ENCODE results near the gene SEMA6B. TPM values are rescaled to one million over a fixed set of nuclear protein-coding genes. Genes with fewer than 3 reads are reported as not detected.

SEMA6B gene
- total and polyA plus RNA-seq, 7 experiments from 2014 or later, result 0.22 to 2.4 (median 2.1) TPM; not detected in 2

- H3K27me3 Mint-ChIP-seq, result peaks cover 7 to 32% (median 11%) of the 10 kb centered on the region in 5 donors
- H3K4me3 ChIP-seq (ENCODE audit: low read length), result no peak overlapping the region
- peaks cover 0 to 4% of the 10 kb centered on the region in 2 donors for H3K27me3 ChIP-seq (ENCODE audit: control insufficient read depth in 2 of 2, insufficient read depth in 2 of 2, low read length in 2 of 2)
- H3K4me1 ChIP-seq (ENCODE audit: control insufficient read depth in 2 of 2, insufficient read depth in 2 of 2, low read length in 2 of 2), result no peaks in the 10 kb centered on the region
- no peak overlapping the region for H3K27ac ChIP-seq (ENCODE audit: low read depth, low read length)
- no peak for ATAC-seq
- H3K36me3 Mint-ChIP-seq, result peaks cover 0 to 4% (median 0%) of the 10 kb centered on the region in 5 donors
- no peak for DNase-seq
- no peak overlapping the region for H3K4me3 Mint-ChIP-seq
- ChIA-PET POLR2A (no interaction called here), CTCF (no interaction called here)
- peaks cover 0 to 16% (median 12%) of the 10 kb centered on the region in 7 donors for H3K4me1 Mint-ChIP-seq
- no peak overlapping the region for H3K27ac Mint-ChIP-seq
- no peaks in the 10 kb centered on the region for H3K36me3 ChIP-seq (ENCODE audit: control insufficient read depth in 2 of 3, insufficient read depth in 3 of 3, low read length in 3 of 3)
- H3K9me3 ChIP-seq (ENCODE audit: control insufficient read depth in 2 of 3, low read length in 3 of 3), result peaks cover 0 to 4% (median 0%) of the 10 kb centered on the region in 3 experiments
- intact Hi-C loops (cut with micrococcal nuclease), result no loop called here
- H3K9me3 Mint-ChIP-seq, result peaks cover 0 to 4% (median 0%) of the 10 kb centered on the region in 11 donors
Measured at GRCh38 chr19:4538601-4538954, 20.9 kb downstream of the SEMA6B start.

DNA sequence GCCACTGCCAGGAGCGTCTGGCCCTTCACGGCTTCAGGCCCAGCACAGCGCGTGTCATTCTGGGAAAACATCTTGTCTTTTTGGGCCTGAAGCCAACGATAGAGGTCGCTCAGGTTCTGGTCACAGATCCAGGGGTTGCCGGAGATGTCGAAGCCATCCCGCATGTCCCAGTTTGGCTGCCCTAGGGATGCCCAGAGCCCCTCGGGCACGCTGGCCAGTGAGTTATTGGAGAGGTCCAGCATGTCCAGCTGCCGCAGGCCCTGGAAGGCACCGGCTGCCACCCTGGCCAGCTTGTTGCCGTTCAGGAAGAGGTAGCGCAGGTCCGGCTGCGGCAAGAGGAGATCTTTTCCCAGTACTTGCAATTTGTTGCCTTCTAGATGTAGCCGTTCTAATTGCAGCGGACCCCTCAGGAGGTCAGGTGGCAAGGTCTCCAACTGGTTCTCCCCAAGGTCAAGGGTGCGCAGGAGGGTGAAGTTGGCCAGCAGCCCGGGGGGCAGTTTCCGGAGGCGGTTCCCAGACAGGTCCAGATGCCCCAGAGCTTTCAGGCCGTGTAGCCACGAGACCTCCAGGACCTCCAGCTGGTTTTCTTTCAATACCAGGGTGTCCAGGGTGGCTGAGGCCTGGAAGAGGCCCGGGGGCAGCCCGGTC, 21.4 kb downstream of the SEMA6B start:
- peaks cover 0 to 4% (median 0%) of the 10 kb centered on the region in 5 donors for H3K36me3 Mint-ChIP-seq
- Histone ChIP-seq H3K27me3 (ENCODE audit: control insufficient read depth in 2 of 2, insufficient read depth in 2 of 2, low read length in 2 of 2) (peaks cover 0 to 4% of the 10 kb centered on the region in 2 donors), H3K9me3 (ENCODE audit: control insufficient read depth in 2 of 3, low read length in 3 of 3) (peaks cover 0 to 4% (median 0%) of the 10 kb centered on the region in 3 experiments), H3K36me3 (ENCODE audit: control insufficient read depth in 2 of 3, insufficient read depth in 3 of 3, low read length in 3 of 3) (no peaks in the 10 kb centered on the region), H3K4me3 (ENCODE audit: low read length) (no peak overlapping the region), H3K4me1 (ENCODE audit: control insufficient read depth in 2 of 2, insufficient read depth in 2 of 2, low read length in 2 of 2) (no peaks in the 10 kb centered on the region), H3K27ac (ENCODE audit: low read depth, low read length) (no peak overlapping the region)
- ATAC-seq, result no peak
- ChIA-PET CTCF (no interaction called here), POLR2A (no interaction called here)
- H3K9me3 Mint-ChIP-seq, result peaks cover 0 to 4% (median 0%) of the 10 kb centered on the region in 11 donors
- peaks cover 0 to 16% (median 13%) of the 10 kb centered on the region in 7 donors for H3K4me1 Mint-ChIP-seq
- no peak overlapping the region for H3K4me3 Mint-ChIP-seq
- intact Hi-C loops (cut with micrococcal nuclease), result no loop called here
- no peak overlapping the region for H3K27ac Mint-ChIP-seq
- no peak for DNase-seq
- peaks cover 7 to 36% (median 16%) of the 10 kb centered on the region in 5 donors for H3K27me3 Mint-ChIP-seq

DNA sequence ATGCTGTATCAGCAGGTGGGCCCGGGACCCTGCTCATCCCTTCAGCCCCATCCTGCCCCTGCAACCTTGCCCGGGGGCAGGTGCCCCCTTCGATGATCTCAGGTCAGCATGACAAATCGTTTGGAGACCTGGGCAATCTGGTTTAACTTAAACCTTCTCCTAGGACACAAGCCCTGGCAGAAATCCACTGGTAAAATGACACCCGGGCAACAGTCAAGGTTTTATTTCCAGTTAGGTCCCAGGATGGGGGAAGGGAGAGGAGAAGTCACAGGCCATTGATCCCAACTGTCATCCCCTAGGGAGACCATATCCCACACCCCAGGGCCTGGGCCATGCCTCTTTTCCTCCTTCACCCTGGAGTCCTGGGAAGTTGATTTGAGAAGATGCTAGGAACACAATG, 22.7 kb downstream of the SEMA6B start:
- no peak overlapping the region for H3K4me3 Mint-ChIP-seq
- intact Hi-C loops (cut with micrococcal nuclease), result no loop called here
- POLR2A ChIA-PET, result no interaction called here
- H3K36me3 ChIP-seq (ENCODE audit: control insufficient read depth in 2 of 3, insufficient read depth in 3 of 3, low read length in 3 of 3), result no peaks in the 10 kb centered on the region
- no peak for DNase-seq
- H3K27ac Mint-ChIP-seq, result no peak overlapping the region
- peaks cover 0 to 4% (median 0%) of the 10 kb centered on the region in 3 experiments for H3K9me3 ChIP-seq (ENCODE audit: control insufficient read depth in 2 of 3, low read length in 3 of 3)
- peaks cover 7 to 36% (median 16%) of the 10 kb centered on the region in 5 donors for H3K27me3 Mint-ChIP-seq
- H3K27ac ChIP-seq (ENCODE audit: low read depth, low read length), result no peak overlapping the region
- H3K27me3 ChIP-seq (ENCODE audit: control insufficient read depth in 2 of 2, insufficient read depth in 2 of 2, low read length in 2 of 2), result peaks cover 0 to 4% of the 10 kb centered on the region in 2 donors
- peaks cover 0 to 16% (median 13%) of the 10 kb centered on the region in 7 donors for H3K4me1 Mint-ChIP-seq
- H3K4me1 ChIP-seq (ENCODE audit: control insufficient read depth in 2 of 2, insufficient read depth in 2 of 2, low read length in 2 of 2), result no peaks in the 10 kb centered on the region
- peaks cover 0 to 4% (median 0%) of the 10 kb centered on the region in 5 donors for H3K36me3 Mint-ChIP-seq
- no peak for ATAC-seq
- CTCF ChIA-PET, result no interaction called here
- peaks cover 0 to 4% (median 0%) of the 10 kb centered on the region in 11 donors for H3K9me3 Mint-ChIP-seq
- no peak overlapping the region for H3K4me3 ChIP-seq (ENCODE audit: low read length)

DNA sequence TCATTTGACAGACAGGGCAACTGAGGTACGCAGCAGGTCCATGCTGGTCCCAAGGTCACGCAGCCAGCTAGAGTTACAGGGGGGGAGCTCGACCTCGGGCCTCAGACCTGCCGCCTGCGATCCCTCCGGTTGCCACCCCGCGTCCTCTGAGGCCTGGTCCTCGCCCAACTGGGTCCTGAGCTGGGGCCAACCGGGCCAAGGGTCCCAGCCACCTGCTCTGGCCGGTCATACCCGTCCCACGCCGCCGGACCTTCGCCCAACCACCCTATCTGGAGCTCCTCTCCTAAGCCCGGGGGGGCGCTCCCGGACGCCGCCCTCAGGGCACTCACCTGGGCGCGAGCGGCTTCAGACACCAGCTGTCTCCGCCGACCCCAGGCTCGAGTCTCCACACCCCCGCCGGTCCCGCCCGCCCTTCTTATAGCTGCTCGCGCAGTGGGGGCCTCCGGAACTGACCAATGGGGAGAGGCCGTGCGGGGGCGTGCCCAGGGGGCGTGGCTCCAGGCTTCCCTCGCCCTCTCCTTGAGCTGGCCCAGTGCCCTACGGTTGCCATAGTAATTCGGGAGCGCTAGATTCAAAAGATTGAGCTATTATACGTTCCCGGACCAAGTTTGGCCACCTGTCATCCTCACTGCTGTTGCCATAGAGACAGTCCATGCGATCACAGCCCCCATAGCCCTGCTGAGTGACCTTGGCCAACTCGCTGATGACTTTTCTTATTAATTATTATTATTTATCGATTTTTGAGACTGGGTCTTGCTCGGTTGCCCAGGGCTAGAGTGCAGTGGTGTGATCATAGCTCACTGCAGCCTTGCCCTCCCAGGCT, 24.4 kb downstream of the SEMA6B start, which contains the start of gene PLIN5:
PLIN5 (minus strand) TSS at position 389 of the 823 bp plus-strand sequence. CDS start 1,150 bp downstream, outside the sequence.
- Histone ChIP-seq H3K36me3 (ENCODE audit: control insufficient read depth in 2 of 3, insufficient read depth in 3 of 3, low read length in 3 of 3) (no peaks in the 10 kb centered on the region), H3K4me1 (ENCODE audit: control insufficient read depth in 2 of 2, insufficient read depth in 2 of 2, low read length in 2 of 2) (no peaks in the 10 kb centered on the region), H3K27me3 (ENCODE audit: control insufficient read depth in 2 of 2, insufficient read depth in 2 of 2, low read length in 2 of 2) (peaks cover 0 to 4% of the 10 kb centered on the region in 2 donors), H3K4me3 (ENCODE audit: low read length) (no peak within 1 kb of the TSS), H3K27ac (ENCODE audit: low read depth, low read length) (no peak within 1 kb of the TSS), H3K9me3 (ENCODE audit: control insufficient read depth in 2 of 3, low read length in 3 of 3) (no peaks in the 10 kb centered on the region)
- Mint-ChIP-seq H3K4me1 (peaks cover 0 to 12% (median 8%) of the 10 kb centered on the region in 7 donors), H3K27me3 (peaks cover 3 to 34% (median 21%) of the 10 kb centered on the region in 5 donors), H3K27ac (no peak within 1 kb of the TSS), H3K4me3 (peak within 1 kb of the TSS in 4 of 10 donors; percentile 23 to 65 (median 54)), H3K36me3 (peaks cover 0 to 4% (median 0%) of the 10 kb centered on the region in 5 donors), H3K9me3 (peaks cover 0 to under 1% (median 0%) of the 10 kb centered on the region in 11 donors)
- DNase-seq (peak in 5 of 9 donors; percentile 15 to 33 (median 23)), ATAC-seq (peak; percentile 67)
- CTCF ChIA-PET, result interaction anchor here (0.6 kb wide), 1 partner anchor 992 kb away, joined by 3 read pairs; no protein-coding TSS in a partner anchor
- POLR2A ChIA-PET, result no interaction called here
- intact Hi-C loops (cut with micrococcal nuclease), result no loop called here

DNA sequence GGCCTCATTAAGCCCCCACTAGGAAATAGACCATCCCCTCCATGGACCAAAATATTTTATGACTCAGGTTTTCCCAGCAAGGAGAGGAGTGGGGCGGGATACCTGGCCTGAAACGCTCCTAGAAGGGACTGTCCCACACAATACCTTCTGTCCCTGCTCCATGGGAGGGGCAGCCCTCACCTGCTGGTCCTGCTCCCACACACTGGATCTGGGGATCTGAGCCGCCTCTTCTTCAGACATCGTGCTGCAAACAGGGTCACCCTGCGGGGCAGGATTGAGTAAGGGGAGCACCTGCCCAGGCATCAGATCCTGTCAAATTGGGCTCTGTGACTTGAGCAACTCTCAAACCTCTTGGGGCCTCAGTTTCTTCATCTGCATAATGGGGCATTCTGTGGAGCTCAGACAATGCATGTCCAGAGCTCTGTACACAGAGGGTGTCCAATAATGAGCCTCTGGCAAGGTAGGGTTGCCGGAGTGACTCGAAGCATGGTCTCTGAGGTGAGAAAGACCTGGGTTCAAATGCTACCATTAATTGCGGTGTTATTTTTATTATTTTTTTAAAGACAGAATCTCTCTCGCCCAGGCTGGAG, 25.6 kb downstream of the SEMA6B start:
- Histone ChIP-seq H3K4me3 (ENCODE audit: low read length) (no peak overlapping the region), H3K9me3 (ENCODE audit: control insufficient read depth in 2 of 3, low read length in 3 of 3) (no peaks in the 10 kb centered on the region), H3K4me1 (ENCODE audit: control insufficient read depth in 2 of 2, insufficient read depth in 2 of 2, low read length in 2 of 2) (no peaks in the 10 kb centered on the region), H3K27ac (ENCODE audit: low read depth, low read length) (no peak overlapping the region), H3K27me3 (ENCODE audit: control insufficient read depth in 2 of 2, insufficient read depth in 2 of 2, low read length in 2 of 2) (peaks cover 0 to 4% of the 10 kb centered on the region in 2 donors), H3K36me3 (ENCODE audit: control insufficient read depth in 2 of 3, insufficient read depth in 3 of 3, low read length in 3 of 3) (no peaks in the 10 kb centered on the region)
- Mint-ChIP-seq H3K27me3 (peaks cover 3 to 23% (median 15%) of the 10 kb centered on the region in 5 donors), H3K36me3 (no peaks in the 10 kb centered on the region), H3K27ac (no peak overlapping the region), H3K4me3 (no peak overlapping the region), H3K9me3 (no peaks in the 10 kb centered on the region), H3K4me1 (peaks cover 0 to 8% (median 5%) of the 10 kb centered on the region in 7 donors)
- ChIA-PET POLR2A (no interaction called here), CTCF (no interaction called here)
- intact Hi-C loops (cut with micrococcal nuclease), result no loop called here
- DNase-seq, result no peak
- ATAC-seq, result no peak

DNA sequence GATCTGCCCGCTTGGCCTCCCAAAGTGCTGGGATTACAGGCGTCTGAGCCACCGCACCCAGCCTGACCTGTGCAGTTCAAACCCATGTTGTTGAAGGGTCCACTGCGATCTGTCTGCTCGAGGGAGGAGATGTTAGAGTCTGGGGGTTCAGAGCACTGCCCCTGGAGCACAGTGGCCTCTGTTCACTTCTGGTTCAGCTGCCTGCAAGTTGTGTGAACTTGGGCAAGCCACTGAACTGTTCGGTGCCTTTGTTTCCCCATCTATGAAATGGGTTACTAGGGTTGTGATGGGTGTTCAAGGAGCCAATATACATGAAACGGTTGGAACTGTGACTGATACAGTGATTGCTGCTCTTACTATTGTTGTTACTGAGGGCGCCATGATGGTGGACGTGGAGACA, 26.1 kb downstream of the SEMA6B start:
- H3K9me3 ChIP-seq (ENCODE audit: control insufficient read depth in 2 of 3, low read length in 3 of 3), result no peaks in the 10 kb centered on the region
- Mint-ChIP-seq H3K4me1 (peaks cover 0 to 8% (median 5%) of the 10 kb centered on the region in 7 donors), H3K27ac (no peak overlapping the region), H3K36me3 (no peaks in the 10 kb centered on the region), H3K9me3 (no peaks in the 10 kb centered on the region), H3K27me3 (peaks cover 3 to 22% (median 14%) of the 10 kb centered on the region in 5 donors), H3K4me3 (peak overlapping the region in 1 of 10 donors; percentile 44)
- ChIA-PET CTCF (no interaction called here), POLR2A (no interaction called here)
- H3K27ac ChIP-seq (ENCODE audit: low read depth, low read length), result no peak overlapping the region
- no peaks in the 10 kb centered on the region for H3K4me1 ChIP-seq (ENCODE audit: control insufficient read depth in 2 of 2, insufficient read depth in 2 of 2, low read length in 2 of 2)
- H3K27me3 ChIP-seq (ENCODE audit: control insufficient read depth in 2 of 2, insufficient read depth in 2 of 2, low read length in 2 of 2), result peaks cover 0 to 4% of the 10 kb centered on the region in 2 donors
- H3K4me3 ChIP-seq (ENCODE audit: low read length), result no peak overlapping the region
- intact Hi-C loops (cut with micrococcal nuclease), result no loop called here
- no peaks in the 10 kb centered on the region for H3K36me3 ChIP-seq (ENCODE audit: control insufficient read depth in 2 of 3, insufficient read depth in 3 of 3, low read length in 3 of 3)
- no peak for DNase-seq
- no peak for ATAC-seq

Measured in naive thymus-derived CD4-positive, alpha-beta T cell (primary cell).